GM13977 (cell line): Measurements from ENCODE around the gene TSC22D1.
"Not testable (repeated sequence)": the region's sequence is repeated elsewhere in the genome, so short reads cannot be mapped to it uniquely, and the experiment has no call there.

ENCODE experiments used
- DNase-seq: peaks from one replicate; pipeline ENCODE4 v3.0.0; 2012; ENCODE audit warnings: low spot score
- CTCF ChIP-seq: IDR thresholded peaks from 2 replicates; pipeline ENCODE4 v1.5.1; 2012; ENCODE audit warnings: mild to moderate bottlenecking, control low read depth; ENCODE audit not compliant: insufficient read depth; ENCODE audit errors: extremely low read depth, missing control alignments
- in situ Hi-C: fragments of 300-500 bp; cut with MboI; formaldehyde crosslinking; loops from one replicate; pipeline ENCODE4 v1.12.0; 2022; ENCODE audit warnings: low sequenced_read_pairs, low pct_unique_long_range_greater_than_20kb, mixed read lengths, inconsistent platforms; ENCODE audit not compliant: unreplicated experiment

Gene TSC22D1

DNA sequence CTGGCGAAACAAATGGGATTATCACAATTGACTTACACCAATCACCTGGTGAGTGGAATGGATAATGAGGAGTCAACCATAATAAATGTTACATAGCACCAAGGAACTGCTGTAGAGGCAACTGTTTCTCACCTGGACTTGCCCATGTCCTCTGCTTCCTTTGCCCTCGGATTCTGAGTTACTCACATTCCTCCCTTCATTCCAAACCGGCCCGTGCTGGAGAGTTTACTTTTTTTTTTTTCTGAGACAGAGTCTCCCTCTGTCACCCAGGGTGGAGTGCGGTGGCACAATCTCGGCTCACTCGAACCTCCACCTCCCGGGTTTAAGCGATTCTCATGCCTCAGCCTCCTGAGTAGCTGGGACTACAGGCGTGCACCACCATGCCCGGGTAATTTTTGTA is 41.5 kb upstream of the TSC22D1 start:
- in situ Hi-C loops: no loop called here
- DNase-seq: no peak
- no peak for TF ChIP-seq CTCF

DNA sequence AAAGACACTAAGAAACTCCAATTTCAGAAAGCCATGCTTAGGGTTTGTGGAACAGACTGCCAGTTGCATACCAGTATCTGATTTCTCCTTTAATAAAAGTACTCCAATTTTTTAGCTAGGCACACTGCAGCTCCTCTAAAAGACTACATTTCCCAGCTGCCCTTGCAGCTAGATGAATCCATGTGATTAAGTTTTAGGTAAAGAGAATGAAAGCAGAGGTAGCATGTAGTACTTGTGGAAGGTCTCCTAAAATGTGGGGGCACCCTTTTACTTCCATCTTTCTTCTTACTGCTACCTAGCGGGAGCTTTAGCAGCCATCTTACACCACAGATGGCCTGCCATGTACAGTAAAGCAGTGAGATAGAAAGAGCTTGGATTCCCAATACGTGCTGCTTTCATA is 33.0 kb upstream of the TSC22D1 start:
- in situ Hi-C loops: no loop called here
- DNase-seq: no peak
- no peak for TF ChIP-seq CTCF

DNA sequence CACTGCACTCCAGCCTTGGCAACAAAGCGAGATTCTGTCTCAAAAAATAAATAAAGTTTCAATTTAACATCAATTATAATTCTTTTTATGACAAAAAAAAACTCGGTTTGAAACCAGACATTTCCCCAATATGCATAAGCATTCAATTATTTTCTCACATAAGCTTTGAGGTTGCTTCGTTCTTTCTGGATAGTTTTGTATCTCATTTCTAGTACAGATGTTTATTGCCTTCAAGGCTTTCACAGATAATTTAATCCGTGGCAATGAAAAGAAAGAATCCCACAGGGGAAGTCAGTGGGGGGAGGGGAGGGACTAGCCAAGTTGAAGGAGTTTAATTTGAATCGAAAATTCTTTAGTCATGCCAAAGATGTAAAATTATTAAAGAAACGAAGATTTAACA is 29.6 kb upstream of the TSC22D1 start:
- no peak for TF ChIP-seq CTCF
- no peak for DNase-seq
- in situ Hi-C loops: no loop called here

- no peak for DNase-seq
Measured at GRCh38 chr13:44605275-44605674, 29.1 kb upstream of the TSC22D1 start.

DNA sequence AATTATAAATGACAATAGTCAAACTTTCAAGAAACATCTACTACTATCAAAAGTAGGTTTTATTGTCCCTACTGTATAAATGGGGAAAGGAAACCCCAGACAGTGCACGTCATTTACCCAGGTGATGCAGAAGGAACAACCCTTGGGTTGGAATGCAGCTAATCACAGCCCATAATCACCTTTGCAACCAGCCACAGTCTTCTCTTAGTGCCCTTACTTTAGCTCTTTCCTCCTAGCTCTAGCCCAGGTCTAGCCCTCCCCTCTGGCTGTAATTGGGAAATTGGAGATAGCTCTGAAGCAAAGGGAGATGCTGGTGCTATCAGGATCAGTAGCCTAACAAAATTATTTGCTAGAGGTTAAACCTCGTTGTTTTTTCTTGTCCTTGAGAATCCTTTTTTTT is 25.5 kb upstream of the TSC22D1 start:
- in situ Hi-C loops: no loop called here
- TF ChIP-seq CTCF: no peak
- no peak for DNase-seq

More at GRCh38 chr13:44605275-44605674, 29.1 kb upstream of the TSC22D1 start:
- in situ Hi-C loops: no loop called here
- no peak for TF ChIP-seq CTCF

- in situ Hi-C loops: not testable (repeated sequence)
Measured at GRCh38 chr13:44593861-44594592, 17.9 kb upstream of the TSC22D1 start.

GRCh38 chr13:44592216-44592847 is 16.2 kb upstream of the TSC22D1 start:
- no peak for DNase-seq
- in situ Hi-C loops: no loop called here
- TF ChIP-seq CTCF: no peak

More at GRCh38 chr13:44593861-44594592, 17.9 kb upstream of the TSC22D1 start:
- not testable (repeated sequence) for DNase-seq
